GM12875 (cell line): ENCODE data around the gene SRL.

Experiments used
- H3K4me3 ChIP-seq: one replicate; pipeline ENCODE4 v1.5.1; 2011; ENCODE audit warnings: low read depth, low read length, control low read depth
- TF ChIP-seq, protein P1 (sequence below): IDR thresholded peaks from 2 replicates; pipeline ENCODE4 v1.5.1; 2011; ENCODE audit warnings: low read depth, mild to moderate bottlenecking, control low read depth, inconsistent platforms, low read length, moderate library complexity, borderline replicate concordance; ENCODE audit not compliant: insufficient read depth

The SRL gene

DNA sequence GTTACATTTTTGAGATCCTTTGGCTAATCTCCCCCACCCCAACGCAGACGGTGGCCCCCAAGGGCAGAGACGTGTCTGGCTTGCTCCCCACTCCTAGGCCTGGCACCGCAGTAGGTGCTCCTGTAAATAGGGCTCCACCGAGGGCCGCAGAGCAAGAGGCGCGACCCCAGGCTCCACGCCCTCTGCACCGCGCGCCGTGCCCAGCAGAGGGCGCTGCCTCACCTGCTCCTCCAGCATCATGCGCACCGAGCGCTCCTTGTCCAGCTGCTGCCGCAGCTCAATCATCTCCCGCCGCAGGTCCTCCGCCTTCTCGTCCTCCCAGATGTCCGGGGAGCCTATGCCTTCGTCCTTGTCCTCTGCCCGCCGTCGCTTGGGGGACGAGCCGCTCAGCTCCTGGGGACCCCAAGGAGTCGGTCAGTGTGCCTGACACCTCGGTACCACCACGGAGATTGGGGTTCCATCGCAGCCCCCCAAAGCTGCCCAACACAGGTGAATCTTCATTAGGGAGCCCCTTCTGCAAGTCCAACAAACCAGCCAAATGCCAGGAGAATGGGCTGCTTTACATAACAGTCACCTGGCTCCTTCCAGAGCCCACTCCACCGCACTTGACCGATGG lies 19.8 kb upstream of the SRL start:
- TF ChIP-seq, protein P1, sequence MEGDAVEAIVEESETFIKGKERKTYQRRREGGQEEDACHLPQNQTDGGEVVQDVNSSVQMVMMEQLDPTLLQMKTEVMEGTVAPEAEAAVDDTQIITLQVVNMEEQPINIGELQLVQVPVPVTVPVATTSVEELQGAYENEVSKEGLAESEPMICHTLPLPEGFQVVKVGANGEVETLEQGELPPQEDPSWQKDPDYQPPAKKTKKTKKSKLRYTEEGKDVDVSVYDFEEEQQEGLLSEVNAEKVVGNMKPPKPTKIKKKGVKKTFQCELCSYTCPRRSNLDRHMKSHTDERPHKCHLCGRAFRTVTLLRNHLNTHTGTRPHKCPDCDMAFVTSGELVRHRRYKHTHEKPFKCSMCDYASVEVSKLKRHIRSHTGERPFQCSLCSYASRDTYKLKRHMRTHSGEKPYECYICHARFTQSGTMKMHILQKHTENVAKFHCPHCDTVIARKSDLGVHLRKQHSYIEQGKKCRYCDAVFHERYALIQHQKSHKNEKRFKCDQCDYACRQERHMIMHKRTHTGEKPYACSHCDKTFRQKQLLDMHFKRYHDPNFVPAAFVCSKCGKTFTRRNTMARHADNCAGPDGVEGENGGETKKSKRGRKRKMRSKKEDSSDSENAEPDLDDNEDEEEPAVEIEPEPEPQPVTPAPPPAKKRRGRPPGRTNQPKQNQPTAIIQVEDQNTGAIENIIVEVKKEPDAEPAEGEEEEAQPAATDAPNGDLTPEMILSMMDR, result peak; percentile 55
- no peak overlapping the region for H3K4me3 ChIP-seq

DNA sequence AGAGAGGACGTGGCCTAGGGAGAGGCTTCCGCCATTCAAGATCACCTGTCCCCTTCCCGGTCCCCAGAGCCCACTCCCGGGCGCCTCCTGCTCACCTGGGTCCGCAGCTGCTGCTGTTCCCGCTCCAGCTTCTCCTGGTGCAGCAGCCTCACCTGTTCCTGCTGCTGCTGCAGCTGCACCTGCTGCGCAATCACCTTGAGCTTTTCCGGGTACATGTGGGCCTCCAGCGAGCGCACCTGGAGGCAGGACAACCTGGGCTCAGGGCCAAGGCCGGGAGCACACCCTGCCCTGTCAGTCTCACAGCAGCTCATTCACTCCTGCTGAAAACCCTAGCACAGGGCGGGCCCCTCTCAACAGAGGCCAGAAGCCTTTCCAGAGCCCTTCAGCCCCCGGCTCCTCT lies 18.5 kb upstream of the SRL start:
- no peak overlapping the region for H3K4me3 ChIP-seq
- TF ChIP-seq, protein P1, result no peak

DNA sequence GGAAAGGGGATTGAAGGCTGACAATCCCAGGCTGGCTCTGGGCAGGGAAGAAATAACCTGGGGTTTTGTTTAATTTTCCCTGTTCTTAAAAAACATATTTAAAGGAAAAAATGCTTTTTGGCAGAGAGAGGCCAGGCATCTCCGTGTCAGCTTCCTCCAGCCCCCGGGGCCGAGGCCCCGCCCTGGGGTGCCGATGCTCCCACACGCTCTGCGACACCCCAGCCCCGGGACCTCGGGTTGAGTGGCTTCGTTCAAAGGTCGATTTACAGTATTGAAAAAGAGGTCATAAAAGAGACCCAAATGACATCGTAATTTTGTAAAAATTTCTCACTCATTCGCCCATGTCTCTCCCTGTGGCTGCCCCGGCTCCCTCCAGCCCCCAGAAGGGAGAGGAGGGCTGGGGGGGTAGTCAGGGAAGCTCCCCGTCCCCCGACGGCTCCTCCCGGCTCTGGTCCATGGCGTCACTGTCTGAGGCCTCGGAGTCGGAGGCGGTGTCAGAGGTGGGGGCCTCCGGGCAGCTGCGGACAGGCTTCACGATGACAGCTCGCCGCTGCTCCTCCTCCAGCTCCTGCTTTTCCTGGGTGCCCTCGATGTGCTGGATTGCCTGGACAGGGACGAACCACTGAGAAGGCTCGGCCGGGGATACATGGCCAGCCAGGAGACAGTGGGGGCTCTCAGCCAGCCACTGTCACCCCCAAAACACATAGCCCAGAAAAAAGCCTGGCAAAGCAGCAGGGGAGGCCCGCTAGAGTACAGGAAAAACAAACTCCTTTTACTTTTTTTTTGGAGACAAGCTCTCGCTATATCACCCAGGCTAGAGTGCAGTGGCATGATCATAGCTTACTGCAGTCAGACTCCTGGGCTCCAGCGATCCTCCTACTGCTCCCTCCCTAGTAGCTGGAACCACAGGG lies 16.0 kb upstream of the SRL start:
- TF ChIP-seq, protein P1, result no peak
- no peak overlapping the region for H3K4me3 ChIP-seq

DNA sequence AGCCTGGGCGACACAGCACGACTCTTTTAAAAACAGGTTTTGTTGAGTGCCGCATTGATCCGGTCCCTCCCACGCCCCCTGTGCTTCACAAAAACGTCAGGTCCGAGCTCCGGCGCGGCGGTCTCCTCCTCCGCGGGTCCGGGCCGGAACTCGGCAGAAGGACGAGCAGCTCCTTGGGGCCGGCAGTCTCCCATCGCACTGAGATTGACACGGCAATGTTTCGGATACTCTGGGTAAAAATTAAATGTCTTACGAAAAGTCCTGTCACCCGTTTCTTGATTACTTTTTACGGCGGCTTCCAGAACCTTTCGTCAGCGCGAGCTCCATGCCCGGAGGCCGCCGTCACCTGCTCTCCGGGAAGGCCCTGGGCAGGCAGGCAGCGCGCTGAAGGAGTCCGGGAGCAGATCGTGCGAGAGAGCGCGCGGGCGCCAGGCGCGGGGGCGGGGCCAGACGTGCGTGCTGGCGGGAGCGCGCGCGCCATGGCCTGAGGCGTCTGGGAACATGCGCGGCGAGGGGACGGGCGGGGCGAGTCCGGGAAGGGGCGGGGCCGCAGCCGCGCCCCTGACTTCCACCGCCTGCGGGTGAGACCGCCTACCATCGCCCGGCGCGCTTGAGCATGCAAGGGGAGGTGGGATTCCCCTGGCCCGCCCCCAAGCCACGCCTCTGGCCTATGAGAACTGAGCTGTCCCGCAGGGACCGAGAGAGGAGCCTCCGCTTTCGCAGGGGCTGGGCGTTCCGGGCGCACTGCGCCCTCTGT lies 11.7 kb upstream of the SRL start:
- peak overlapping the region; percentile 68 for H3K4me3 ChIP-seq
- TF ChIP-seq, protein P1, result no peak

DNA sequence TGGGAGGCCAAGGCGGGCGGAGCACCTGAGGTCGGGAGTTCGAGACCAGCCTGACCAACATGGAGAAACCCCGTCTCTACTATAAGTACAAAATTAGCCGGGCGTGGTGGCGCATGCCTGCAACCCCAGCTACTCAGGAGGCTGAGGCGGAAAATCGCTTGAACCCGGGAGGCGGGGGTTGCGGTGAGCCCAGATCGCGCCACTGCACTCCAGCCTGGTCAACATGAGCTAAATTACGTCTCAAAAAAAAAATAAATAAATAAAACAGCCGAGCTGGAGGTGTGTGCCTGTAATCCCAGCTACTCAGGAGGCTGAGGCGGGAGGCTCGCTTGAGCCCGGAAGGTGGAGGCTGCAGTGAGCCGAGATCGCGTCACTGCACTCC lies 11.1 kb upstream of the SRL start:
- H3K4me3 ChIP-seq, result peak overlapping the region; percentile 68

- TF ChIP-seq, protein P1, result no peak
- no peak overlapping the region for H3K4me3 ChIP-seq
Observed at GRCh38 chr16:4249530-4250308, 7.8 kb upstream of the SRL start.

DNA sequence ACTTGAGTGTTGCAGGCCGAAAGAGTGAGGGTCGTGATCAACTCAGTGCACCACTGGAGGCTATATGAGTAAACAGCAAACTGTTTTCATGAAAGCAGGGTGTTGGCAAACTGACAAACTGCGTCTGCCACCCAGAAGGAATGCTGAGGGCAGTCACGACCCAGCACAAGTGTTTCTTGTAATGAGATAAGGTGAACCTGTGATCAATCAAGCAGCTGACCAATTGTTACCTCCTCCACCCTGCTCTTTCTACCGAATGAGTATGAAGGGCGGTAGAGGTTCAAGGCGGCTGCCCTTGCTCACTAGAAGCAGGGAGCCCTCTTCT lies 5.5 kb upstream of the SRL start:
- TF ChIP-seq, protein P1, result no peak
- no peak overlapping the region for H3K4me3 ChIP-seq
